Measurements from ENCODE around the gene MPPED1.

Gene MPPED1

GRCh38 chr22:43375951-43376455, 35.8 kb upstream of the MPPED1 start:
- no peak for DNase-seq (ENCODE audit: low spot score)

GRCh38 chr22:43376765-43377547, 34.9 kb upstream of the MPPED1 start:
- ChIA-PET POLR2A (ENCODE audit: low non-redundant PET) (no interaction called here), CTCF (no interaction called here)
- no peak for DNase-seq (ENCODE audit: low spot score)
- H3K27ac ChIP-seq, result no peak overlapping the region
- TF ChIP-seq, protein P1, sequence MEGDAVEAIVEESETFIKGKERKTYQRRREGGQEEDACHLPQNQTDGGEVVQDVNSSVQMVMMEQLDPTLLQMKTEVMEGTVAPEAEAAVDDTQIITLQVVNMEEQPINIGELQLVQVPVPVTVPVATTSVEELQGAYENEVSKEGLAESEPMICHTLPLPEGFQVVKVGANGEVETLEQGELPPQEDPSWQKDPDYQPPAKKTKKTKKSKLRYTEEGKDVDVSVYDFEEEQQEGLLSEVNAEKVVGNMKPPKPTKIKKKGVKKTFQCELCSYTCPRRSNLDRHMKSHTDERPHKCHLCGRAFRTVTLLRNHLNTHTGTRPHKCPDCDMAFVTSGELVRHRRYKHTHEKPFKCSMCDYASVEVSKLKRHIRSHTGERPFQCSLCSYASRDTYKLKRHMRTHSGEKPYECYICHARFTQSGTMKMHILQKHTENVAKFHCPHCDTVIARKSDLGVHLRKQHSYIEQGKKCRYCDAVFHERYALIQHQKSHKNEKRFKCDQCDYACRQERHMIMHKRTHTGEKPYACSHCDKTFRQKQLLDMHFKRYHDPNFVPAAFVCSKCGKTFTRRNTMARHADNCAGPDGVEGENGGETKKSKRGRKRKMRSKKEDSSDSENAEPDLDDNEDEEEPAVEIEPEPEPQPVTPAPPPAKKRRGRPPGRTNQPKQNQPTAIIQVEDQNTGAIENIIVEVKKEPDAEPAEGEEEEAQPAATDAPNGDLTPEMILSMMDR (conservative IDR thresholded peaks at IDR 0.05; ENCODE audit: low read depth), result no peak

More at GRCh38 chr22:43375951-43376455, 35.8 kb upstream of the MPPED1 start:
- POLR2A ChIA-PET (ENCODE audit: low non-redundant PET), result no interaction called here
- CTCF ChIA-PET, result no interaction called here
- H3K27ac ChIP-seq, result no peak overlapping the region
- TF ChIP-seq, protein P1 (conservative IDR thresholded peaks at IDR 0.05; ENCODE audit: low read depth), result no peak

DNA sequence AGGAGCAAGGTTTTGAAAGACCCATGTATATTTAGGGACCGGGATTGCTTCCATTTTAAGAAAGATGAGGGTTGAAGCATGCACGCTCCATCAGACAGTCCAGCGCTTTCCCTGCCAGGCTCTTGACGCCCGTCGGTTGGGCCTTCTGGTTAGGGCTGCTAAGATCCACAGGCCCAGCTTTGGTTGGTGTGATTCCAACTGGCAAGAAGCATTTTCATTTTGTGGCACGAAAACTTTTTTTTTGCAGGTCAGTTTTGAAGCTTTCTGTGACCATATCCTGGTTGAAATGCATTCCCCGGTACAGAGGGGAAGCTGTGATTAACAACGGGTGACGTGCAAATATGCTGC, 34.3 kb upstream of the MPPED1 start:
- TF ChIP-seq, protein P1 (conservative IDR thresholded peaks at IDR 0.05; ENCODE audit: low read depth), result no peak
- ChIA-PET CTCF (interaction anchor here (0.6 kb wide), 1 partner anchor 104 kb away, joined by 4 read pairs; no protein-coding TSS in a partner anchor), POLR2A (ENCODE audit: low non-redundant PET) (no interaction called here)
- no peak overlapping the region for H3K27ac ChIP-seq
- DNase-seq (ENCODE audit: low spot score), result no peak

GRCh38 chr22:43377896-43378704, 33.7 kb upstream of the MPPED1 start:
- no peak for DNase-seq (ENCODE audit: low spot score)
- CTCF ChIA-PET, result interaction anchor here (0.6 to 1.0 kb wide), 2 partner anchors 32 to 105 kb away, joined by 3 to 4 read pairs; no protein-coding TSS in a partner anchor
- POLR2A ChIA-PET (ENCODE audit: low non-redundant PET), result no interaction called here

GRCh38 chr22:43381693-43382092, 30.1 kb upstream of the MPPED1 start:
- DNase-seq (ENCODE audit: low spot score), result no peak
- H3K27ac ChIP-seq, result no peak overlapping the region
- ChIA-PET CTCF (no interaction called here), POLR2A (ENCODE audit: low non-redundant PET) (no interaction called here)
- TF ChIP-seq, protein P1 (conservative IDR thresholded peaks at IDR 0.05; ENCODE audit: low read depth), result no peak

More at GRCh38 chr22:43377896-43378704, 33.7 kb upstream of the MPPED1 start:
- TF ChIP-seq, protein P1 (conservative IDR thresholded peaks at IDR 0.05; ENCODE audit: low read depth), result no peak
- no peak overlapping the region for H3K27ac ChIP-seq

GRCh38 chr22:43384863-43385262, 27.0 kb upstream of the MPPED1 start:
- TF ChIP-seq, protein P1 (conservative IDR thresholded peaks at IDR 0.05; ENCODE audit: low read depth), result no peak
- no peak for DNase-seq (ENCODE audit: low spot score)
- H3K27ac ChIP-seq, result no peak overlapping the region
- POLR2A ChIA-PET (ENCODE audit: low non-redundant PET), result no interaction called here
- CTCF ChIA-PET, result interaction anchor here (1.5 to 1.8 kb wide), 2 partner anchors 111 to 412 kb away, joined by 4 to 10 read pairs; no protein-coding TSS in a partner anchor
